ENCODE data around the gene TRIM65. TPM values are rescaled to one million over a fixed set of nuclear protein-coding genes. Genes with fewer than 3 reads are reported as not detected.

TRIM65 gene
- total and polyA plus RNA-seq, 12 donors: 4.1 to 46.9 (median 14.5) TPM

- no peaks in the 10 kb centered on the region for H3K27me3 ChIP-seq
- H3K9me3 ChIP-seq (replicated peaks in 1 of 3): no peaks in the 10 kb centered on the region
- intact Hi-C loops (cut with DNase I): no loop called here
- no peak overlapping the region for H3K4me3 ChIP-seq
- no peak overlapping the region for H3K27ac ChIP-seq
- no peak for TF ChIP-seq CTCF (IDR thresholded peaks at IDR 0.05)
- no peak for TF ChIP-seq POLR2A (IDR thresholded peaks at IDR 0.05)
- no peak for DNase-seq
- H3K36me3 ChIP-seq (replicated peaks in 1 of 2): no peaks in the 10 kb centered on the region
- 92 to 97% (median 96%) methylated on average over 4 of the region's 4 CpGs for WGBS, 4 donors
- H3K4me1 ChIP-seq (replicated peaks in 1 of 2): no peaks in the 10 kb centered on the region
These were observed 29.7 kb upstream of the TRIM65 start for GRCh38 chr17:75926456-75926855.

- H3K27ac ChIP-seq: no peak overlapping the region
- WGBS, 4 donors: 96 to 99% (median 98%) methylated on average over 9 to 15 of the region's 15 CpGs
- H3K27me3 ChIP-seq: no peaks in the 10 kb centered on the region
- H3K4me1 ChIP-seq (replicated peaks in 1 of 2): no peaks in the 10 kb centered on the region
- H3K4me3 ChIP-seq: no peak overlapping the region
- intact Hi-C loops (cut with DNase I): no loop called here
- DNase-seq: no peak
- TF ChIP-seq CTCF (IDR thresholded peaks at IDR 0.05): no peak
- TF ChIP-seq POLR2A (IDR thresholded peaks at IDR 0.05): no peak
- H3K36me3 ChIP-seq (replicated peaks in 1 of 2): no peaks in the 10 kb centered on the region
- no peaks in the 10 kb centered on the region for H3K9me3 ChIP-seq (replicated peaks in 1 of 3)
These were observed 29.2 kb upstream of the TRIM65 start for GRCh38 chr17:75925912-75926311.

- whole genome bisulfite sequencing, 4 donors: 96 to 100% (median 98%) methylated on average over 5 to 11 of the region's 11 CpGs
- no peaks in the 10 kb centered on the region for H3K9me3 ChIP-seq (replicated peaks in 1 of 3)
- no peak for TF ChIP-seq POLR2A (IDR thresholded peaks at IDR 0.05)
- no peak for TF ChIP-seq CTCF (IDR thresholded peaks at IDR 0.05)
- no peak for DNase-seq
- H3K4me1 ChIP-seq (replicated peaks in 1 of 2): no peaks in the 10 kb centered on the region
- no peaks in the 10 kb centered on the region for H3K27me3 ChIP-seq
- no peak overlapping the region for H3K4me3 ChIP-seq
- H3K27ac ChIP-seq: no peak overlapping the region
- intact Hi-C loops (cut with DNase I): no loop called here
- no peaks in the 10 kb centered on the region for H3K36me3 ChIP-seq (replicated peaks in 1 of 2)
These were observed 28.4 kb upstream of the TRIM65 start for GRCh38 chr17:75925103-75925502.

GRCh38 chr17:75922963-75923874 lies 26.5 kb upstream of the TRIM65 start:
- no peaks in the 10 kb centered on the region for H3K4me1 ChIP-seq (replicated peaks in 1 of 2)
- no peaks in the 10 kb centered on the region for H3K9me3 ChIP-seq (replicated peaks in 1 of 3)
- H3K4me3 ChIP-seq: no peak overlapping the region
- TF ChIP-seq POLR2A (IDR thresholded peaks at IDR 0.05): no peak
- no peak for TF ChIP-seq CTCF (IDR thresholded peaks at IDR 0.05)
- no peaks in the 10 kb centered on the region for H3K27me3 ChIP-seq
- DNase-seq: no peak
- H3K27ac ChIP-seq: no peak overlapping the region
- intact Hi-C loops (cut with DNase I): no loop called here
- 76 to 86% (median 81%) methylated on average over 11 to 19 of the region's 19 CpGs for whole genome bisulfite sequencing, 4 donors
- H3K36me3 ChIP-seq (replicated peaks in 1 of 2): no peaks in the 10 kb centered on the region

Measured in adrenal gland (tissue), 12 donors.